HepG2 (cell line): ENCODE results near the gene TMEM86B. TPM values are rescaled to one million over a fixed set of nuclear protein-coding genes. Genes with fewer than 3 reads are reported as not detected.

ENCODE experiments used
- ATAC-seq: fragments of 200-7000 bp; cut with Tn5 transposase; 3 replicates; pipeline ENCODE4 v1.9.1; 2020; ENCODE audit warnings: mild to moderate bottlenecking, moderate library complexity
- BruUV-seq: library from RNA; stranded (reverse); fragments of 400-500 nt; replicated peaks from 2 replicates; lab custom pipeline; 2021; lab: Mats Ljungman, UMichigan
- CTCF ChIA-PET: fragments of 300-600 bp; formaldehyde crosslinking; extraction: SDS; loops from one replicate; lab custom pipeline; 2021; ENCODE audit warnings: low total read pairs, inconsistent platforms, low intra/inter-chr PET ratio; lab: Yijun Ruan, JAX
- POLR2A ChIA-PET: fragments of 350-600 bp; sonication (Branson Sonifier 250); formaldehyde crosslinking; loops from one replicate; lab custom pipeline; 2020; ENCODE audit warnings: antibody characterized with exemption, inconsistent platforms; lab: Yijun Ruan, JAX
- DNase-seq: peaks from one replicate; pipeline ENCODE4 v3.0.0-alpha.2; 2015; ENCODE audit warnings: low spot score
- FAIRE-seq: peaks from 3 replicates; lab custom pipeline; 2011; peaks lifted over from hg19 to GRCh38; lab: Jason Lieb, UNC
- H2AFZ ChIP-seq: one replicate; pipeline ENCODE4 v1.6.1; 2011; ENCODE audit warnings: low read length, inconsistent platforms
- H3K27ac ChIP-seq: fragments of 300-600 bp; 3 replicates; pipeline ENCODE4 v1.8.0; 2011; ENCODE audit warnings: mixed run types, mild to moderate bottlenecking, mixed read lengths, low read length, inconsistent platforms; ENCODE audit not compliant: insufficient read depth; ENCODE audit errors: extremely low read length
- H3K27me3 ChIP-seq, 2 experiments: fragments of 200-600 bp in 1 of 2; 2 replicates in 1 of 2; 3 replicates in 1 of 2; pipeline versions ENCODE4 v1.6.0 to v1.8.0; 2011; ENCODE audit warnings: low read length in 2 of 2, mild to moderate bottlenecking in 2 of 2, moderate library complexity in 2 of 2, inconsistent platforms in 1 of 2; ENCODE audit not compliant: insufficient read depth in 2 of 2, control insufficient read depth in 1 of 2
- H3K36me3 ChIP-seq, 2 experiments: fragments of 200-600 bp in 1 of 2; replicated peaks in 1 of 2; 2 replicates in 1 of 2; 3 replicates in 1 of 2; pipeline versions ENCODE4 v1.5.1 to v1.8.0; 2011; ENCODE audit warnings: low read length in 2 of 2, inconsistent platforms in 1 of 2; ENCODE audit not compliant: insufficient read depth in 2 of 2, control insufficient read depth in 1 of 2
- H3K4me1 ChIP-seq: 2 replicates; pipeline ENCODE4 v1.5.1; 2012; ENCODE audit warnings: low read length, inconsistent platforms; ENCODE audit not compliant: insufficient read depth
- H3K4me2 ChIP-seq: 2 replicates; pipeline ENCODE4 v1.6.0; 2011; ENCODE audit warnings: low read depth, low read length, inconsistent platforms
- H3K4me3 ChIP-seq, 3 experiments: fragments of 200-600 bp in 1 of 3; sonication (generic), shearing (Covaris generic) in 1 of 3; replicated peaks in 1 of 3; 2 replicates each; pipeline ENCODE4 v1.5.1; 2011 to 2016; ENCODE audit warnings: low read length in 3 of 3, inconsistent platforms in 2 of 3, low read depth in 2 of 3, mild to moderate bottlenecking in 2 of 3, control low read depth in 1 of 3, mixed read lengths in 1 of 3; ENCODE audit not compliant: insufficient read depth in 1 of 3
- H3K79me2 ChIP-seq: one replicate; pipeline ENCODE4 v1.6.1; 2011; ENCODE audit warnings: low read length, inconsistent platforms; ENCODE audit not compliant: insufficient read depth
- H3K9ac ChIP-seq: 2 replicates; pipeline ENCODE4 v1.6.0; 2011; ENCODE audit warnings: mild to moderate bottlenecking, low read depth, low read length, inconsistent platforms; ENCODE audit not compliant: insufficient read depth
- H3K9me3 ChIP-seq: 2 replicates; pipeline ENCODE4 v1.5.1; 2012; ENCODE audit warnings: mild to moderate bottlenecking, low read length
- H4K20me1 ChIP-seq: 2 replicates; pipeline ENCODE4 v1.6.0; 2011; ENCODE audit warnings: inconsistent platforms, mild to moderate bottlenecking, low read length, moderate library complexity; ENCODE audit not compliant: insufficient read depth
- ARID3A ChIP-seq: IDR thresholded peaks from 2 replicates; pipeline ENCODE4 v1.6.1; 2012; ENCODE audit warnings: low read depth, low read length, improper control_type of control experiment
- ATF4 ChIP-seq, 2 experiments: fragments of 450-650 bp in 1 of 2; sonication (generic) in 1 of 2; formaldehyde crosslinking; IDR thresholded peaks; 2 replicates each; pipeline versions ENCODE4 v1.5.0 to v1.8.0; 2020 to 2022; ENCODE audit warnings: mild to moderate bottlenecking in 1 of 2, missing genetic modification reagents in 1 of 2
- CREBL2 ChIP-seq: sonication (generic); formaldehyde crosslinking; IDR thresholded peaks from 2 replicates; pipeline ENCODE4 v1.8.1; 2023; ENCODE audit warnings: missing genetic modification reagents, mild to moderate bottlenecking, borderline replicate concordance
- ETV5 ChIP-seq: IDR thresholded peaks from 2 replicates; pipeline ENCODE4 v1.6.1; 2018; ENCODE audit warnings: missing biosample characterization, missing genetic modification reagents, inconsistent platforms, borderline replicate concordance
- IRX3 ChIP-seq: sonication (generic); formaldehyde crosslinking; IDR thresholded peaks from 2 replicates; pipeline ENCODE4 v1.8.1; 2023; ENCODE audit warnings: mild to moderate bottlenecking, low read depth, missing genetic modification reagents, borderline replicate concordance
- KDM4B ChIP-seq: sonication (generic); formaldehyde crosslinking; IDR thresholded peaks from 2 replicates; pipeline ENCODE4 v1.4.0; 2020; ENCODE audit warnings: missing genetic modification reagents
- MIXL1 ChIP-seq: IDR thresholded peaks from 2 replicates; pipeline ENCODE4 v1.6.1; 2016
- MTF2 ChIP-seq: sonication (generic); formaldehyde crosslinking; IDR thresholded peaks from 2 replicates; pipeline ENCODE4 v1.5.0; 2020; ENCODE audit warnings: missing genetic modification reagents, borderline replicate concordance
- NKX3-1 ChIP-seq: sonication (generic); formaldehyde crosslinking; IDR thresholded peaks from 2 replicates; pipeline ENCODE4 v1.5.0; 2020; ENCODE audit warnings: missing genetic modification reagents
- REL ChIP-seq: sonication (generic); formaldehyde crosslinking; conservative IDR thresholded peaks from 2 replicates; pipeline ENCODE4 v1.8.0; 2022; ENCODE audit warnings: mild to moderate bottlenecking, missing genetic modification reagents, moderate library complexity
- TCF12 ChIP-seq, 2 experiments: fragments of 450-650 bp in 1 of 2; sonication (generic) in 1 of 2; formaldehyde crosslinking in 1 of 2; IDR thresholded peaks; 2 replicates each; pipeline versions ENCODE4 v1.6.1 to v1.8.0; 2017 to 2022; ENCODE audit warnings: antibody characterized with exemption in 1 of 2, mild to moderate bottlenecking in 1 of 2, missing genetic modification reagents in 1 of 2, moderate library complexity in 1 of 2
- TEAD2 ChIP-seq: sonication (generic); formaldehyde crosslinking; IDR thresholded peaks from 2 replicates; pipeline ENCODE4 v1.9.0; 2021; ENCODE audit warnings: missing genetic modification reagents
- YEATS4 ChIP-seq: sonication (generic); formaldehyde crosslinking; IDR thresholded peaks from 2 replicates; pipeline ENCODE4 v1.4.0; 2020; ENCODE audit warnings: missing genetic modification reagents, borderline replicate concordance
- ZBTB44 ChIP-seq: sonication (generic); formaldehyde crosslinking; IDR thresholded peaks from 2 replicates; pipeline ENCODE4 v1.4.0; 2020; ENCODE audit warnings: missing genetic modification reagents
- ZFP36L1 ChIP-seq: sonication (generic); formaldehyde crosslinking; IDR thresholded peaks from 2 replicates; pipeline ENCODE4 v1.8.0; 2022; ENCODE audit warnings: mild to moderate bottlenecking, missing genetic modification reagents, moderate library complexity
- ZNF44 ChIP-seq: sonication (generic); formaldehyde crosslinking; IDR thresholded peaks from 2 replicates; pipeline ENCODE4 v1.5.1; 2020; ENCODE audit warnings: mild to moderate bottlenecking, missing genetic modification reagents
- ZNF558 ChIP-seq: sonication (generic); formaldehyde crosslinking; IDR thresholded peaks from 2 replicates; pipeline ENCODE4 v1.9.0; 2022; ENCODE audit warnings: mild to moderate bottlenecking, missing genetic modification reagents, borderline replicate concordance
- ZNF614 ChIP-seq: IDR thresholded peaks from 2 replicates; pipeline ENCODE4 v1.6.1; 2018; ENCODE audit warnings: missing biosample characterization, missing genetic modification reagents, inconsistent platforms, borderline replicate concordance
- ZNF878 ChIP-seq: sonication (generic); formaldehyde crosslinking; IDR thresholded peaks from 2 replicates; pipeline ENCODE4 v1.8.1; 2023; ENCODE audit warnings: mild to moderate bottlenecking, missing genetic modification reagents, moderate library complexity
- WGBS: methylation state at CpG from one replicate; pipeline ENCODE4 v1.1.6; 2017; ENCODE audit warnings: low lambda C conversion rate; 5-methylcytosine and 5-hydroxymethylcytosine counted together
- in situ Hi-C: cut with HindIII; loops from 2 replicates; pipeline ENCODE4 v1.10.0; 2017; ENCODE audit warnings: low pct_unique_long_range_greater_than_20kb; ENCODE audit not compliant: extremely low pct_ligation_motif_present
- intact Hi-C: fragments of 100-400 bp; cut with micrococcal nuclease; formaldehyde crosslinking; loops from one replicate; pipeline ENCODE4 v1.10.0; 2022; ENCODE audit not compliant: unreplicated experiment
- polyA plus RNA-seq, 8 experiments: library from polyadenylated mRNA; depleted of rRNA in 3 of 8; stranded (reverse) in 7 of 8; unstranded in 1 of 8; fragments of >200 nt; fragmentation: Illumina TruSeq in 4 of 8; extraction: Trizol in 4 of 8; gene quantifications; 2 replicates each; pipeline versions ENCODE4 v1.2.1 to v1.2.3, GENCODE V29; 2011 to 2016; ENCODE audit warnings: low read depth in 4 of 8, missing spikeins in 1 of 8, mixed read lengths in 1 of 8; ENCODE audit not compliant: insufficient read depth in 1 of 8
- total RNA-seq, 5 experiments: library from RNA; depleted of rRNA; stranded (reverse); fragments of >200 nt; fragmentation: Illumina TruSeq; extraction: Trizol; gene quantifications; 2 replicates each; pipeline ENCODE4 v1.2.3, GENCODE V29; 2016; ENCODE audit warnings: low read depth in 1 of 5

Gene TMEM86B
- total and polyA plus RNA-seq, 2 of the 13 experiments (the other 11 are each of a cell fraction or from before 2014, with no cell fraction given): 7.7 to 9.6 TPM

GRCh38 chr19:55179606-55180484, 48.7 kb downstream of the TMEM86B start, which contains the start of gene SYT5:
Gene SYT5, minus strand, starts transcription at chr19:55180289. Its CDS starts 1,248 bp downstream, at chr19:55179041.
- ChIA-PET CTCF (no interaction called here), POLR2A (interaction anchor here (1.1 to 2.8 kb wide), 2 partner anchors 27 to 36 kb away, joined by 4 to 9 read pairs; no protein-coding TSS in a partner anchor)
- in situ Hi-C loops: no loop called here
- H3K4me2 ChIP-seq: peak within 1 kb of the TSS; percentile 84
- peaks cover 15% of the 10 kb centered on the region for H3K4me1 ChIP-seq
- FAIRE-seq (no peak), DNase-seq (no peak), ATAC-seq (peak; percentile 56)
- no TSS peak for BruUV-seq
- peak within 1 kb of the TSS in 2 of 3 experiments; percentile 15 to 62; a peak in 2 of 6 replicates for H3K4me3 ChIP-seq
- H4K20me1 ChIP-seq: peaks cover 13% of the 10 kb centered on the region; the same call in 1 of the 2 replicates
- H3K9ac ChIP-seq: no peak within 1 kb of the TSS
- no peaks in the 10 kb centered on the region for H3K9me3 ChIP-seq
- no peak within 1 kb of the TSS for H3K27ac ChIP-seq
- peaks cover 0 to 4% of the 10 kb centered on the region in 2 experiments; a peak in 3 of 5 replicates for H3K36me3 ChIP-seq
- no peak within 1 kb of the TSS for H2AFZ ChIP-seq
- H3K79me2 ChIP-seq: no peaks in the 10 kb centered on the region
- peaks cover 3 to 31% of the 10 kb centered on the region in 2 experiments; a peak in 4 of 5 replicates for H3K27me3 ChIP-seq
- 58% methylated on average over 27 of the region's 68 CpGs for WGBS
- intact Hi-C loops: no loop called here
- TF ChIP-seq IRX3: no peak
- TF ChIP-seq ATF4 (CRISPR knock-in tag; IDR thresholded peaks at IDR 0.05): 0 out of 4 replicates have a peak, but pooled peaks of 1 of the 2 experiments have one; percentile 10
- no peak for TF ChIP-seq ZNF44 (CRISPR knock-in tag)
- no peak for TF ChIP-seq ZBTB44 (CRISPR knock-in tag)
- no peak for TF ChIP-seq ZNF614
- TF ChIP-seq ZNF878: no peak
- TF ChIP-seq KDM4B: no peak
- TF ChIP-seq TEAD2 (CRISPR knock-in tag): no peak
- no peak for TF ChIP-seq MTF2
- TF ChIP-seq NKX3-1: no peak
- TF ChIP-seq TCF12 (IDR thresholded peaks at IDR 0.05): no peak
- 0 out of 2 replicates have a peak, but pooled peaks have one; percentile 31 for TF ChIP-seq TCF12 (CRISPR knock-in tag; IDR thresholded peaks at IDR 0.05)
- no peak for TF ChIP-seq ZFP36L1 (CRISPR knock-in tag)
- no peak for TF ChIP-seq REL (CRISPR knock-in tag)
- TF ChIP-seq MIXL1: no peak
- TF ChIP-seq ARID3A: no peak
- peak; percentile 22; the same call in 1 of the 2 replicates for TF ChIP-seq YEATS4 (CRISPR knock-in tag)
- TF ChIP-seq CREBL2 (CRISPR knock-in tag): no peak
- TF ChIP-seq ETV5 (CRISPR knock-in tag): no peak
- TF ChIP-seq ZNF558: peak; percentile 65; the same call in 1 of the 2 replicates
